ENCODE data around the gene P2RX1. TPM values are rescaled to one million over a fixed set of nuclear protein-coding genes. Genes with fewer than 3 reads are reported as not detected.
A peak's percentile ranks its signal among the peaks of the same experiment; 100 is the strongest.

Gene P2RX1
- total RNA-seq, 4 donors from 2014 or later, result 1.2 to 18.8 (median 9.9) TPM

GRCh38 chr17:3893003-3893719, 23.1 kb downstream of the P2RX1 start, which contains the start of gene CAMKK1:
Gene CAMKK1, minus strand, starts transcription at chr17:3893053. Its CDS starts 7,366 bp downstream, at chr17:3885687.
- peak; percentile 86 to 89 for DNase-seq
- no peaks in the 10 kb centered on the region for H3K27me3 ChIP-seq
- H3K36me3 ChIP-seq, result no peaks in the 10 kb centered on the region
- TF ChIP-seq POLR2A (IDR thresholded peaks at IDR 0.05), result peak in 1 of 2 donors; percentile 44
- TF ChIP-seq, protein P1, sequence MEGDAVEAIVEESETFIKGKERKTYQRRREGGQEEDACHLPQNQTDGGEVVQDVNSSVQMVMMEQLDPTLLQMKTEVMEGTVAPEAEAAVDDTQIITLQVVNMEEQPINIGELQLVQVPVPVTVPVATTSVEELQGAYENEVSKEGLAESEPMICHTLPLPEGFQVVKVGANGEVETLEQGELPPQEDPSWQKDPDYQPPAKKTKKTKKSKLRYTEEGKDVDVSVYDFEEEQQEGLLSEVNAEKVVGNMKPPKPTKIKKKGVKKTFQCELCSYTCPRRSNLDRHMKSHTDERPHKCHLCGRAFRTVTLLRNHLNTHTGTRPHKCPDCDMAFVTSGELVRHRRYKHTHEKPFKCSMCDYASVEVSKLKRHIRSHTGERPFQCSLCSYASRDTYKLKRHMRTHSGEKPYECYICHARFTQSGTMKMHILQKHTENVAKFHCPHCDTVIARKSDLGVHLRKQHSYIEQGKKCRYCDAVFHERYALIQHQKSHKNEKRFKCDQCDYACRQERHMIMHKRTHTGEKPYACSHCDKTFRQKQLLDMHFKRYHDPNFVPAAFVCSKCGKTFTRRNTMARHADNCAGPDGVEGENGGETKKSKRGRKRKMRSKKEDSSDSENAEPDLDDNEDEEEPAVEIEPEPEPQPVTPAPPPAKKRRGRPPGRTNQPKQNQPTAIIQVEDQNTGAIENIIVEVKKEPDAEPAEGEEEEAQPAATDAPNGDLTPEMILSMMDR (IDR thresholded peaks at IDR 0.05), result peak in 1 of 4 experiments; percentile 34
- H3K9me3 ChIP-seq, result no peaks in the 10 kb centered on the region
- H3K4me3 ChIP-seq, result peak within 1 kb of the TSS; percentile 54 to 70
- H3K4me1 ChIP-seq, result peaks cover 2 to 28% of the 10 kb centered on the region in 2 donors
- intact Hi-C loops (cut with DNase I; ENCODE audit: low total_unique reads), result no loop called here
- H3K27ac ChIP-seq, result peak within 1 kb of the TSS; percentile 96 to 97

- Histone ChIP-seq H3K27ac (peak overlapping the region; percentile 96 to 97), H3K27me3 (no peaks in the 10 kb centered on the region), H3K4me3 (peak overlapping the region; percentile 54 to 70), H3K4me1 (peaks cover 8 to 36% of the 10 kb centered on the region in 2 donors), H3K9me3 (no peaks in the 10 kb centered on the region), H3K36me3 (no peaks in the 10 kb centered on the region)
- peak; percentile 87 to 89 for DNase-seq
- intact Hi-C loops (cut with DNase I; ENCODE audit: low total_unique reads), result no loop called here
- TF ChIP-seq POLR2A (IDR thresholded peaks at IDR 0.05), result peak; percentile 12 to 43
- TF ChIP-seq, protein P1 (IDR thresholded peaks at IDR 0.05), result no peak
These were observed 23.9 kb downstream of the P2RX1 start for GRCh38 chr17:3892095-3892998.

GRCh38 chr17:3891626-3892094, 24.6 kb downstream of the P2RX1 start:
- peak overlapping the region; percentile 54 to 70 for H3K4me3 ChIP-seq
- no peaks in the 10 kb centered on the region for H3K27me3 ChIP-seq
- peaks cover 8 to 41% of the 10 kb centered on the region in 2 donors for H3K4me1 ChIP-seq
- peak overlapping the region; percentile 96 to 97 for H3K27ac ChIP-seq
- TF ChIP-seq, protein P1 (IDR thresholded peaks at IDR 0.05), result no peak
- TF ChIP-seq POLR2A (IDR thresholded peaks at IDR 0.05), result no peak
- no peaks in the 10 kb centered on the region for H3K36me3 ChIP-seq
- intact Hi-C loops (cut with DNase I; ENCODE audit: low total_unique reads), result no loop called here
- DNase-seq, result no peak
- H3K9me3 ChIP-seq, result no peaks in the 10 kb centered on the region

- no peaks in the 10 kb centered on the region for H3K9me3 ChIP-seq
- H3K4me3 ChIP-seq, result no peak overlapping the region
- no peaks in the 10 kb centered on the region for H3K27me3 ChIP-seq
- TF ChIP-seq POLR2A (IDR thresholded peaks at IDR 0.05), result no peak
- TF ChIP-seq, protein P1 (IDR thresholded peaks at IDR 0.05), result no peak
- peak overlapping the region; percentile 96 to 97 for H3K27ac ChIP-seq
- DNase-seq, result no peak
- no peaks in the 10 kb centered on the region for H3K36me3 ChIP-seq
- peaks cover 8 to 41% of the 10 kb centered on the region in 2 donors for H3K4me1 ChIP-seq
- intact Hi-C loops (cut with DNase I; ENCODE audit: low total_unique reads), result no loop called here
These were observed 25.4 kb downstream of the P2RX1 start for GRCh38 chr17:3890878-3891219.

All from uterus (tissue), 4 donors.